NCI-H2029 treated with DMSO at 0.1 percent for 48 hours (cell line): ENCODE measurements around the gene CACNG6.

Experiments used
- DNase-seq: peaks from one replicate; lab custom pipeline; 2025; lab: John Stamatoyannopoulos, UW

CACNG6 gene

DNA sequence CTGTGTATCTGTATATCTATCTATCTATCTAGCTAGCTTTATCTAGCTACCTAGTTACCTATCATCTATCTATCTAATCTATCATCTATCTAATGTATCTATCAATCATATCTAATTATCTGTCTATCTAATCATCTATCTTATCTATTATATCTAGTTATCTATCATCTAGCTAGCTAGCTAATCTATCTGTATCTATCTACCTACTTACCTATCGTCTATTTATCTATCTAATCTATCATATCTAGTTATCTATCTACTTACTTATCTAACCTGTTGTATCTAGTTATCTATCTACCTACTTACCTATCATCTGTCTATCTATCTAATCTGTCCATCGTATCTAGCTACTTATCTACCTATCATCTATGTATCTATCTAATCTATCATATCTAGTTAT is 54.3 kb downstream of the CACNG6 start:
- no peak for DNase-seq

- DNase-seq = no peak
Observed at GRCh38 chr19:54047616-54048015, 56.2 kb downstream of the CACNG6 start.
